Central memory CD8-positive, alpha-beta T cell (primary cell): ENCODE measurements around the gene MBTPS1.

Experiments used
- ATAC-seq: fragments of 150-1000 bp; cut with Tn5 transposase; replicated peaks from 2 replicates; pipeline ENCODE4 v1.10.0; 2022; ENCODE audit warnings: mild to moderate bottlenecking, moderate FRiP score, moderate number of reproducible peaks; ENCODE audit not compliant: poor library complexity, severe bottlenecking; ENCODE audit errors: extremely low read depth
- DNase-seq, 2 donors: peaks; one replicate each; pipeline ENCODE4 v3.0.0; 2021; ENCODE audit warnings: low spot score in 2 of 2
- H3K27ac Mint-ChIP-seq: one replicate; pipeline ENCODE4 v1.8.0; 2022; ENCODE audit warnings: low read depth, mild to moderate bottlenecking, moderate library complexity, mixed read lengths
- H3K27me3 Mint-ChIP-seq: one replicate; pipeline ENCODE4 v1.8.0; 2022; ENCODE audit warnings: mixed read lengths
- H3K36me3 Mint-ChIP-seq: one replicate; pipeline ENCODE4 v1.8.0; 2022; ENCODE audit warnings: mild to moderate bottlenecking, moderate library complexity, mixed read lengths; ENCODE audit not compliant: insufficient read depth
- H3K4me1 Mint-ChIP-seq: one replicate; pipeline ENCODE4 v1.8.0; 2022; ENCODE audit warnings: mixed read lengths
- H3K4me3 Mint-ChIP-seq: one replicate; pipeline ENCODE4 v1.8.0; 2022; ENCODE audit warnings: mild to moderate bottlenecking, moderate library complexity, mixed read lengths
- H3K9me3 Mint-ChIP-seq: one replicate; pipeline ENCODE4 v1.8.0; 2022; ENCODE audit warnings: mixed read lengths

Gene MBTPS1

DNA sequence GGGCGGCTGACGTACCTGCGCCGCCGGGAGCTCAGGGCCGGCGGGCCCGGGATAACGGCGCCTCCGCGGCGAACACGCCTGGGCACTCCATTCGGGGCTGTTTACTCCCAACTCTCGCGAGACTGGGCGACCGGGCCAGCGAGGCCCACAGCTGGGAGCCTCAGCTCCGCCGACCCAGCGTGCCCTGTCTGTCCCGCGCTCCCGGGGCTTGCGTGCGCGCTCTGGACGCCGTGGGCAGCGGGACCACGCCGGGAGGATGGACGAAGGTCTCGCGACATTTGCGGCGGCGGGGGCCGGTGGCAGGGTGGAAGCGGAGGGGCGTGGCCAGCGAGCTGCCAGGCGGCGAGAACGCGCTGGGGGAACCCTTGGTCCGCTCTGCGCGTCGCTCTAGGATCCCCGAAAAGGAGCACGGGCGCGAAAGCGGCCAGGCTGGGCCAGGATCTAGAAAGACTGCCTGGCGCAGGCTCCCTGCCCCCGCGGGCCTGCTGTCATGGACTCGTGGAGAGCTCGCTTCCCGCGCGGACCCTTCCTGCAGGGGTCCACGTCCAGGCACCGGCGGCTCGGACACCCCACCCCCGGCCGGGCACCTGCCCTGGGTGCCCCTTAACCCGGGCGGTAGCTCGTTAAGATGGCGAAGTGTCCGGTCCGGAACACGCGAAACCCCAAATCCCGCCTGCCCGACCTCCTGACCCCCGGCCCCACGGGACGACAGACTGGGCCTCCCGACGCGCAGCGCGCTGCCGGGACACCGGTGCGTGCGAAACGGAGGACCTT lies at the start of gene MBTPS1:
MBTPS1 (minus strand) TSS at position 223 of the 774 bp plus-strand sequence. CDS start 15,159 bp downstream, outside the sequence.
- DNase-seq (peak; percentile 96 to 97), ATAC-seq (peak; percentile 90)
- Mint-ChIP-seq H3K27me3 (no peaks in the 10 kb centered on the region), H3K27ac (peak within 1 kb of the TSS; percentile 91), H3K4me3 (peak within 1 kb of the TSS; percentile 90), H3K36me3 (peaks cover 16% of the 10 kb centered on the region), H3K9me3 (no peaks in the 10 kb centered on the region), H3K4me1 (peaks cover 23% of the 10 kb centered on the region)

DNA sequence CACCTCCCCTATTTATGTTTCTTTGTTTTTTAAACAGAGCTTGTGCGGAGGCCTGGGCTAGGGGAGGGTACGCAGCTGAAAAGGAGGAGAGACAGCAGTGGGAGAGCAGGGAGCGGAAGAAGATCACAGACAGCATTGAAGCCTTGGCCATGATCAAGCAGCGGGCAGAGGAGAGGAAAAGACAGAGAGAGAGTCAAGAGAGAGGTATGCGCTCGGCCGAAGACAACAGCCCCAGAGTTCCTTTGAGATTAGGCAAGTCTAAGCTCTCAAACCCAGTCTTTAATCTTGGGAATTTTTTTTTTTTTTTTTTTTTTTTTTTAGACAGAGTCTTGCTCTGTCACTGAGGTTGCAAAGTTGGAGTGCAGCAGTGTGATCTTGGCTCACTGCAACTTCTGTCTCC lies 49.0 kb upstream of the MBTPS1 start:
- Mint-ChIP-seq H3K27ac (no peak overlapping the region), H3K9me3 (no peaks in the 10 kb centered on the region), H3K27me3 (peaks cover 56% of the 10 kb centered on the region), H3K36me3 (no peaks in the 10 kb centered on the region), H3K4me3 (no peak overlapping the region), H3K4me1 (no peaks in the 10 kb centered on the region)
- no peak for DNase-seq
- ATAC-seq: no peak

DNA sequence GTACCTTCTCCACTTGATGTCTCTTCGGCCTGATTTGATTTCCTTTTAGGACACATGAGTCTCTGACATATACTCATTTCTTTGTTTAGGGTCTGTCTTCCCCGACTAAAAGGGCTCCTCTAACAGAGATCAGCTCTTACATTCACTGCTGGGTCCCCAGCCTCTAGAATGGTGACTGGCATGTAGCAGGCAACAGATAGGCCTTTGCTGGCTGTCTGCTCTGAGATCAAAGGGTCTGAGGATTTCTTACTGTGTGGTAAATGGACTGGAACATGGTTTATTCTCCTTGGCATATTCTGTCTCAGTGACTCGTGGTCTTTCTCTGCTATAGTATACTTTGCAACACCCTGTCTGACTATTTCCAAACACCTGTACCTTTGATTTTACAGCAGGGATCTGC lies 45.1 kb upstream of the MBTPS1 start:
- H3K36me3 Mint-ChIP-seq: no peaks in the 10 kb centered on the region
- DNase-seq: no peak
- no peaks in the 10 kb centered on the region for H3K9me3 Mint-ChIP-seq
- peaks cover 61% of the 10 kb centered on the region for H3K27me3 Mint-ChIP-seq
- no peak for ATAC-seq
- no peak overlapping the region for H3K27ac Mint-ChIP-seq
- H3K4me3 Mint-ChIP-seq: no peak overlapping the region
- H3K4me1 Mint-ChIP-seq: no peaks in the 10 kb centered on the region

DNA sequence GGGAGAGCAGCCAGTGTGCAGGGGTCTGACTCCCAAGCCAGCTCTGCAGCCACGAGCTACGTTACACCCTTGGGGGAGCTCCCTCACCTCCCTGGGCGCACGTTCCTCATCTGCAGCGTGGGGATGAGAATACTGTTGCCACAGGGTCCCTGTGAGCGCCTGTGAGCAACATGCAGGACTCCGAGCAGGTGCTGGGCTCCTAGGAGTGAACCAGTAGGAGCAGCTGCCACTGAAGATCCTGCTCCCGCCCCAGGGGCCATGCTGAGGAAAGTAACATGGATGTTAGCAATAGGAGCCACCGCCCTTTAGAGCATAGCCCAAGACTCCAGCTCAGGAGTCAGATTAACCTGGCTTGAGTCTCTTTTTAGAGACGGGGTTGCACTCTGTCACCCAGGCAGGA lies 44.3 kb upstream of the MBTPS1 start:
- no peaks in the 10 kb centered on the region for H3K4me1 Mint-ChIP-seq
- H3K27ac Mint-ChIP-seq: no peak overlapping the region
- H3K27me3 Mint-ChIP-seq: peaks cover 68% of the 10 kb centered on the region
- H3K9me3 Mint-ChIP-seq: no peaks in the 10 kb centered on the region
- H3K4me3 Mint-ChIP-seq: no peak overlapping the region
- H3K36me3 Mint-ChIP-seq: no peaks in the 10 kb centered on the region
- ATAC-seq: no peak
- DNase-seq: no peak

DNA sequence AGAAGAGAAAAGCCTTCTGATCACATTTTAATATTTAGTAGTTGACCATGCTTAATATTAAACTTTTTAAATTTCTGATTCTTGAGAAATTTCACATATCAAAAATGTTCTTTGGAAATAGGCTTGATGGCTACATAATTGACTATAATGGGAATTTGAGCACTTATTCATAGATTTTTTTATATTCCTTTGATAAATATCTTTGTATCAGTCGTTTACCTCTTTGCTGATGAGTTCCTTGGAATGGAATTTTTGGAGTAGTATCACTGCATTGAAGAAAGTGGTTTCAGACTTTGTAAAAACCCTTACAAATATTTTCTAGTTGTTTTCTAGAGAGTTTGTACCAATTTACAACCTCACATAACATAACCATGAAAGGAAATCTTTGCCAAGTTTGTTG lies 43.1 kb upstream of the MBTPS1 start:
- Mint-ChIP-seq H3K27ac (no peak overlapping the region), H3K4me3 (no peak overlapping the region), H3K36me3 (no peaks in the 10 kb centered on the region), H3K27me3 (peaks cover 65% of the 10 kb centered on the region), H3K9me3 (no peaks in the 10 kb centered on the region), H3K4me1 (no peaks in the 10 kb centered on the region)
- ATAC-seq (no peak), DNase-seq (no peak)

DNA sequence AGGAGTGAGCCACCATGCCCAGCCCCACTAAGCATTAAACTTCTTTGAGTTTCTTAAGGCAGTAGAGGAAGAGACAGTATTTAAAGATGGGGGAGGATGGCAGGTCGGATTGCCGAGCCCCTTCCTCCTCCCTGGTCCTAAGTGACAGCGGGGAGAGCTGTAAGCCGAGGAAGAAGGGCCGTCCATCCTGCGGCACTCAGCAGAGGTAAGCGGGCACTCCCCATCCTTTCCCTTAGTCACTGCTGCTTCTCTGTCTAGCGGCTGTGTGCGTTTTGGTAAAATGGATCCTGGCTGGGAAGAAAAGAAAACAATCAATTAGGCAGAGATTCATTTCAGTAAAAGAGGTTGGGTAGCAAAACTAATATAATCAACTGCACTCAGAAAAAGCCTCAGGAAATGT lies 42.3 kb upstream of the MBTPS1 start:
- Mint-ChIP-seq H3K4me1 (no peaks in the 10 kb centered on the region), H3K36me3 (no peaks in the 10 kb centered on the region), H3K4me3 (no peak overlapping the region), H3K9me3 (no peaks in the 10 kb centered on the region), H3K27me3 (peaks cover 57% of the 10 kb centered on the region), H3K27ac (no peak overlapping the region)
- DNase-seq (no peak), ATAC-seq (no peak)

DNA sequence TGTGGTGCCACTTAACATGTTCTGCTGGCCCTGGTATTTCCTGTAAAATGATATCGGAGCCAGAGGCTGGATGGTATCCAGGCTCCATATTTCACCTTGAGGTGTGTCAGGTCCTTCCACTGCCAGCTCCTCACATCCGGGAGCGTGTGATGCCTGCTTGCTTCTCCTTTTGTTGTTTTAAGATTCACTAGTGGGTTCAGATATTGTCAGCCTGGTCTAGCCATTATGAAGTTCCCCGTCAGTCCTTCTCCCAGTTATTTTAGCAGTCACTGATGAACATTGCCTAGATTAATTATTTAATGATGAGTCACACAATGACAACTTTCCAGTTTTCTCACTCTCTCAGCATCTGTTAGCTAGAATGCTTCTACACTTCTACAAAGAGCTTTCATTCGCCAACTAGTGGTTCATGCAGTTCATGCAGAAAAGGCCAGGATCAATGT lies 39.6 kb upstream of the MBTPS1 start:
- H3K36me3 Mint-ChIP-seq: no peaks in the 10 kb centered on the region
- no peaks in the 10 kb centered on the region for H3K4me1 Mint-ChIP-seq
- no peak overlapping the region for H3K27ac Mint-ChIP-seq
- H3K27me3 Mint-ChIP-seq: peaks cover 57% of the 10 kb centered on the region
- ATAC-seq: no peak
- no peak for DNase-seq
- H3K4me3 Mint-ChIP-seq: no peak overlapping the region
- no peaks in the 10 kb centered on the region for H3K9me3 Mint-ChIP-seq

DNA sequence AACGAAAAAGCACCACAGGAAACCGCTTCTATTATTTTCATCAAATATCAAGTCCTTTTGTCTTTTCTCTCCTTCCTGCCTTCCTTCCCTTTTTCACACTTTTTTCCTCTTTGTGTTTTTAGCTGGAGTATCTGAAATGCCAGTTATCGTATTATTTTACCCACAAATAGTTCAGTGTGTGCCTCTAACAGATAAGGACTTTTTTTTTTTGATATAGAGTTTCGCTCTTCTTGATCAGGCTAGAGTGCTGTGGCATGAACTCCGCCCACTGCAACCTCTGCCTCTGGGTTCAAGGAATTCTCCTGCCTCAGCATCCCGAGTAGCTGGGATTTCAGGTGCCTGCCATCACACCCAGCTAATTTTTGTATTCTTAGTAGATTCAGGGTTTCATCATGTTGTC lies 39.0 kb upstream of the MBTPS1 start:
- no peaks in the 10 kb centered on the region for H3K9me3 Mint-ChIP-seq
- ATAC-seq (no peak), DNase-seq (no peak)
- H3K4me3 Mint-ChIP-seq: no peak overlapping the region
- H3K27ac Mint-ChIP-seq: no peak overlapping the region
- H3K27me3 Mint-ChIP-seq: peaks cover 61% of the 10 kb centered on the region
- H3K36me3 Mint-ChIP-seq: no peaks in the 10 kb centered on the region
- H3K4me1 Mint-ChIP-seq: no peaks in the 10 kb centered on the region

DNA sequence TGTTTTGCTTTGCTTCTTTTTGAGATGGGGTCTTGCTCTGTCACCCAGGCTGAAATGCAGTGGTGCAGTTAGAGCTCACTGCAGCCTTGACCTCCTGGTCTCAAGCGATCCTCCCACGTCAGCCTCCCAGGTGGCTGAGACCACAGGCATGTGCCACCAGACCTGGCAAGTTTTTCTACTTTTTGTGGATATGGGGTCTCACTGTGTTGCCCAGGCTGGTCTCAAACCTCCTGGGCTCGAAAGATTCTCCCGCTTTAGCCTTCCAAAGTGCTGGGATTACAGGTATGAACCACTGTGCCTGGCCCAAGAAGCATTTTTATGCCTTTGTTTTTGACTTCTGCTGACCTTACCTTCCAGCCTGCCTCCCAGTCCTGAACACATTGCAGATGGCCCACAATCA lies 38.5 kb upstream of the MBTPS1 start:
- no peaks in the 10 kb centered on the region for H3K9me3 Mint-ChIP-seq
- DNase-seq (no peak), ATAC-seq (no peak)
- no peak overlapping the region for H3K4me3 Mint-ChIP-seq
- H3K4me1 Mint-ChIP-seq: no peaks in the 10 kb centered on the region
- H3K27me3 Mint-ChIP-seq: peaks cover 62% of the 10 kb centered on the region
- no peak overlapping the region for H3K27ac Mint-ChIP-seq
- H3K36me3 Mint-ChIP-seq: no peaks in the 10 kb centered on the region

DNA sequence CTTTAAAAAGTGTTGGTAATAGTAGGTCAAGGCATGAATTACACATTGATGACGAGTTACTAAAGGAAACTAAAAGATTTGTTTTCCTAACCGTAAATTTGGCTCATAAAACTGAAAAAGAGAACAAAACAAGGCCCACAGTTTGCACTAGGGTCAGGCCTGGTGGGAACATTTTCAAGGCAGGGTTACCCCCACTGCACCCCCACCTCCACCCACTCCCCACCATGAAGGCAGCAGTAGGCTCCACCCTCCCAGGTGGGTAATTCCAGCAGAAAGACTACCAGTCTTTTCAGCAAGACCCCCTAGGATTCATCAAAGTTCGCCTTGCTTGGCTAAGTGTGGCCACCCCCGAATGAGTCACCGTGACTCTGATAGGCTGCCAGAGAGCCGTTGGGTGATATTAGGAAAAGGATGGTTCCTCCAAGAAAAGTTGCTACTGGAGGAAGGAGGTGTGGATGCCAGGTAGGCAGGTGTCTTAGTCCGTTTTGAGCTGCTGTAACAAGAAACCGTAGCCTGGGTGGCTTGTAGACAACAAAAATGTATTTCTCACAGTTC lies 37.0 kb upstream of the MBTPS1 start:
- ATAC-seq (no peak), DNase-seq (no peak)
- H3K9me3 Mint-ChIP-seq: no peaks in the 10 kb centered on the region
- no peak overlapping the region for H3K27ac Mint-ChIP-seq
- H3K36me3 Mint-ChIP-seq: no peaks in the 10 kb centered on the region
- no peak overlapping the region for H3K4me3 Mint-ChIP-seq
- H3K4me1 Mint-ChIP-seq: no peaks in the 10 kb centered on the region
- peaks cover 57% of the 10 kb centered on the region for H3K27me3 Mint-ChIP-seq

DNA sequence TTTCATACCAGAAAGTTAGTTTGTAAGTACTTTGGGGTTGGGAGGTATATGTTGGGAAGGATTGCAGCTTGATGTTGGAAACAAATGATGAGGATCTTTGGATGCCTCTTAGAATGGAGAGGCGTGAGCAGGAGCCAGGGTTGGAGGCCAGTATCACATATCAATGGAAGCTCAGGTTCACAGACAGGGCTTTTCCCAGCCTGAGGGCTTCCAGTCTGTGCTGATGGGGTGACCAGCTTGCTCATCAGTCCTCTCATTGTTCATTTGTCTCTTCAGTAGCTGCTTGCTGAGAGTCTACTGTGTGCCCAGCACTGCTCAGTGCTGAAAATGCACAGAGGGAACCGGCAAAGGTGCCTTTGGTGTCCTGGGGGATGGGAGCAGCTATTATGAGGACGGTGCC lies 34.2 kb upstream of the MBTPS1 start:
- Mint-ChIP-seq H3K4me3 (no peak overlapping the region), H3K27me3 (peaks cover 37% of the 10 kb centered on the region), H3K36me3 (no peaks in the 10 kb centered on the region), H3K4me1 (no peaks in the 10 kb centered on the region), H3K9me3 (no peaks in the 10 kb centered on the region), H3K27ac (no peak overlapping the region)
- DNase-seq: no peak
- ATAC-seq: no peak

DNA sequence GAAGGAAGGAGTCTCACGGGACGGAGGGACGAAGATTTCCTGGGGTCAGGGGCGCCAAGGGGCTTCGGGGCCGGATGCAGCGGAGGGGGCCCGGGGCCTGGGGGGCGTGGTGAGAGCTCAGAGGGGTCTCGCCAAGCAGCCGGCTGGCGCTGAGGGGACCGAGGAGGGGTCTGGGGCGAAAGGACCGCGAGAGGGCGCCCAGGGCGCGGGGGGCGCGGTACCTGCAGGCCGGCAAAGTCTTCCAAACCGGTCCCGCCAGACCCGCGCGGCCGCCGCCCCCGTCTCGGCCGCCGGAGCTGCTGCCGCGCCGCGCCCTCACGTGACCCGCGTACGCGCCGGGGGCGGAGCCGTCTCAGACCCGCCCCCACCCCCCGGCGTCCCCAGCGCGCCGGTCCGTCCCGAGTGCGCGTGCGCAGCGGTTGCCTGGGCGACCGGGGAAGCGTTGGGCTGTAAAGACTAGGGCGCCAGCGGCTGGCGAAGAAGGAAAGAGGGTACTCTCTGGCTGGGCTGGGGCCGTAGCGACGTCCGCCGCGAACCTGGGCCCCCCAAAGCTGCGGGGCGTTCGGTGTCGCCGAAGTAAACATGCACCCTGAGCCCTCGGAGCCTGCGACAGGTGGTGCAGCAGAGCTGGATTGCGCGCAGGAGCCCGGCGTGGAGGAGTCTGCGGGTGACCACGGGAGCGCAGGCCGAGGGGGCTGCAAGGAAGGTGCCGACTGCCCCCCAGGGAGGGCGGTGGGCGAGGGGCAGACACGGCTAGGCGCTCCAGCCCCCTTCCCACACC lies 28.3 kb upstream of the MBTPS1 start, which contains the start of the genes DNAAF1 and HSDL1:
DNAAF1 (plus strand) TSS at position 450 of the 781 bp plus-strand sequence; CDS start at position 583, 133 bp downstream.
HSDL1 (minus strand) TSS at position 319 of the 781 bp plus-strand sequence. CDS start 13,856 bp downstream, outside the sequence.
- H3K27ac Mint-ChIP-seq: peak within 1 kb of the TSS; percentile 93

More for the DNA sequence above, 28.3 kb upstream of the MBTPS1 start, which contains the start of the genes DNAAF1 and HSDL1:
- ATAC-seq (peak; percentile 82), DNase-seq (peak; percentile 91 to 94)
- Mint-ChIP-seq H3K36me3 (peaks cover 9% of the 10 kb centered on the region), H3K27me3 (peaks cover 11% of the 10 kb centered on the region), H3K4me1 (peaks cover 23% of the 10 kb centered on the region), H3K9me3 (no peaks in the 10 kb centered on the region), H3K4me3 (peak within 1 kb of the TSS; percentile 95)
